Mesenchymal stem cell (in vitro differentiated cells and primary cell): ENCODE results near the gene COPA.

Source experiments
- DNase-seq: peaks from one replicate; pipeline ENCODE4 v3.0.0-alpha.2; 2013
- H2AFZ ChIP-seq: one replicate; pipeline ENCODE4 v1.6.1; 2013; ENCODE audit warnings: low read depth, mild to moderate bottlenecking, control low read depth, inconsistent platforms, low read length, moderate library complexity
- H2AK5ac ChIP-seq: 2 replicates; pipeline ENCODE4 v1.6.1; 2013; ENCODE audit warnings: low read length, moderate library complexity, mild to moderate bottlenecking, inconsistent platforms; ENCODE audit not compliant: severe bottlenecking
- H2BK120ac ChIP-seq: one replicate; pipeline ENCODE4 v1.6.1; 2013; ENCODE audit warnings: low read depth, mild to moderate bottlenecking, inconsistent platforms, low read length, moderate library complexity
- H2BK12ac ChIP-seq, 2 experiments: one replicate each; pipeline ENCODE4 v1.6.1; 2013; ENCODE audit warnings: inconsistent platforms in 2 of 2, low read length in 2 of 2, mild to moderate bottlenecking in 2 of 2, moderate library complexity in 2 of 2, control low read depth in 1 of 2
- H2BK15ac ChIP-seq: one replicate; pipeline ENCODE4 v1.6.1; 2013; ENCODE audit warnings: mild to moderate bottlenecking, low read depth, inconsistent platforms; ENCODE audit not compliant: poor library complexity, severe bottlenecking
- H2BK5ac ChIP-seq: 2 replicates; pipeline ENCODE4 v1.6.1; 2013; ENCODE audit warnings: low read depth, mild to moderate bottlenecking, low read length, control low read depth, inconsistent platforms; ENCODE audit not compliant: poor library complexity, severe bottlenecking
- H3K14ac ChIP-seq, 2 experiments: one replicate each; pipeline ENCODE4 v1.6.1; 2013; ENCODE audit warnings: inconsistent platforms in 2 of 2, low read length in 2 of 2, control low read depth in 1 of 2, mild to moderate bottlenecking in 1 of 2, moderate library complexity in 1 of 2
- H3K18ac ChIP-seq, 2 experiments: one replicate each; pipeline ENCODE4 v1.6.1; 2013; ENCODE audit warnings: inconsistent platforms in 2 of 2, low read length in 2 of 2, control low read depth in 1 of 2, low read depth in 1 of 2, mild to moderate bottlenecking in 1 of 2
- H3K23ac ChIP-seq, 2 experiments: one replicate each; pipeline ENCODE4 v1.6.1; 2013; ENCODE audit warnings: inconsistent platforms in 2 of 2, low read length in 2 of 2, mild to moderate bottlenecking in 2 of 2, moderate library complexity in 2 of 2, control low read depth in 1 of 2
- H3K27ac ChIP-seq: 2 replicates; pipeline ENCODE4 v1.5.1; 2013; ENCODE audit warnings: mild to moderate bottlenecking, moderate library complexity, low read length, control low read depth, inconsistent platforms; ENCODE audit not compliant: poor library complexity, severe bottlenecking
- H3K27me3 ChIP-seq, 2 experiments: 2 replicates each; pipeline versions ENCODE4 v1.6.1 to v1.7.0; 2013; ENCODE audit warnings: low read length in 2 of 2, mild to moderate bottlenecking in 2 of 2, moderate library complexity in 2 of 2, control low read depth in 1 of 2, inconsistent platforms in 1 of 2; ENCODE audit not compliant: control insufficient read depth in 1 of 2, insufficient read depth in 1 of 2
- H3K36me3 ChIP-seq, 2 experiments: 2 replicates each; pipeline versions ENCODE4 v1.6.1 to v1.7.0; 2013; ENCODE audit warnings: low read length in 2 of 2, control low read depth in 1 of 2, inconsistent platforms in 1 of 2, low read depth in 1 of 2, mild to moderate bottlenecking in 1 of 2; ENCODE audit not compliant: insufficient read depth in 2 of 2, control insufficient read depth in 1 of 2
- H3K4ac ChIP-seq, 2 experiments: one replicate each; pipeline ENCODE4 v1.6.1; 2013; ENCODE audit warnings: inconsistent platforms in 2 of 2, low read length in 2 of 2, mild to moderate bottlenecking in 2 of 2, moderate library complexity in 2 of 2, control low read depth in 1 of 2, low read depth in 1 of 2
- H3K4me1 ChIP-seq: 2 replicates; pipeline ENCODE4 v1.6.1; 2013; ENCODE audit warnings: low read depth, low read length, control low read depth; ENCODE audit not compliant: control insufficient read depth, insufficient read depth
- H3K4me2 ChIP-seq: 2 replicates; pipeline ENCODE4 v1.6.1; 2013; ENCODE audit warnings: low read length, mild to moderate bottlenecking, inconsistent platforms; ENCODE audit not compliant: poor library complexity, severe bottlenecking
- H3K4me3 ChIP-seq, 2 experiments: 2 replicates each; pipeline versions ENCODE4 v1.5.1 to v1.7.0; 2013; ENCODE audit warnings: low read length in 2 of 2, mild to moderate bottlenecking in 2 of 2, control low read depth in 1 of 2, low read depth in 1 of 2; ENCODE audit not compliant: insufficient read depth in 1 of 2
- H3K79me1 ChIP-seq: replicated peaks from 2 replicates; pipeline ENCODE4 v1.6.1; 2013; ENCODE audit warnings: mild to moderate bottlenecking, control low read depth, low read length, inconsistent platforms; ENCODE audit not compliant: poor library complexity, severe bottlenecking
- H3K9ac ChIP-seq: 2 replicates; pipeline ENCODE4 v1.7.0; 2013; ENCODE audit warnings: mild to moderate bottlenecking, low read length, moderate library complexity
- H3K9me3 ChIP-seq: 2 replicates; pipeline ENCODE4 v1.7.0; 2013; ENCODE audit warnings: mild to moderate bottlenecking, low read length; ENCODE audit not compliant: control insufficient read depth
- H4K8ac ChIP-seq: one replicate; pipeline ENCODE4 v1.6.1; 2013; ENCODE audit warnings: inconsistent platforms, mild to moderate bottlenecking, low read length, moderate library complexity
- H4K91ac ChIP-seq: one replicate; pipeline ENCODE4 v1.6.1; 2013; ENCODE audit warnings: mild to moderate bottlenecking, low read length, inconsistent platforms
- WGBS: methylation state at CpG from one replicate; pipeline ENCODE4 v1.1.7; 2013; ENCODE audit warnings: mixed read lengths; 5-methylcytosine and 5-hydroxymethylcytosine counted together

Gene COPA

DNA sequence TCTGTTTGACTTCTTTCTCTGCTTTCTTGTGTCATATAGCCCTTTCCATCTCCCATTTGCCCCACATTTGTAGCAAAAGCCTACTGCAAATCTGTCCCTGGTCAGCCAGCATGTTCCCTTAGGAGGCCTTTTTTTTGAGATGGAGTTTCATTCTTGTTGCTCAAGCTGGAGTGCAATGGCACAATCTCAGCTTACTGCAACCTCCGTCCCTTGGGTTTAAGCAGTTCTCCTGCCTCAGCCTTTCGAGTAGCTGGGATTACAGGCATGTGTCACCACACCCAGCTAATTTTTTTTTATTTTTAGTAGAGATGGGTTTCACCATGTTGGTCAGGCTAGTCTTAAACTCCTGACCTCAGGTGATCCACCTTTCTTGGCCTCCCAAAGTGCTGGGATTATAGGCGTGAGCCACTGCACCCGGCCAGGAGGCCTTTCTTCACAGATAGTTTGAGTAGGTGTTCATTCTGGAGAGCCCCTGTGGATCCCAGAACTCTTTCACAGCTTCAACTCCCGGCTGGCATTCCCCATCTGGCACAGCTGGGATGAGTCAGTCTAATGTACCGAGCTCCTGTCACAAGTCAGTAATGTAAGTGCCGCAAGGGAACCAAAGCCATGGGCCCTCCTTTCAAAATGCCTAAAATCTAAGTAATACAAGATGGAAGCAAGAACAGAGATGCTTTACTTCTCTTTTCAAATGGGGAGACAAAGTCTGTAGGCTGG is 14.4 kb upstream of the COPA start:
- Histone ChIP-seq H3K27me3 (no peaks in the 10 kb centered on the region), H3K9ac (no peak overlapping the region), H2AK5ac (no peak overlapping the region), H3K4ac (no peak overlapping the region), H3K79me1 (peaks cover 5% of the 10 kb centered on the region), H3K27ac (no peak overlapping the region), H3K23ac (no peak overlapping the region), H2BK15ac (no peak overlapping the region), H4K8ac (no peak overlapping the region), H3K18ac (no peak overlapping the region), H2BK12ac (no peak overlapping the region), H3K9me3 (no peaks in the 10 kb centered on the region), H3K4me1 (peaks cover 1% of the 10 kb centered on the region), H2BK5ac (no peak overlapping the region), H3K4me2 (no peak overlapping the region), H4K91ac (no peak overlapping the region), H3K36me3 (peaks cover 67 to 86% of the 10 kb centered on the region in 2 experiments), H3K4me3 (no peak overlapping the region), H3K14ac (no peak overlapping the region), H2AFZ (no peak overlapping the region), H2BK120ac (no peak overlapping the region)
- 83% methylated on average over 6 of the region's 7 CpGs for WGBS
- DNase-seq, result no peak

GRCh38 chr1:160354388-160354985 is 11.4 kb upstream of the COPA start:
- Histone ChIP-seq H3K14ac (no peak overlapping the region), H3K4me1 (no peaks in the 10 kb centered on the region), H4K8ac (no peak overlapping the region), H3K18ac (no peak overlapping the region), H2BK5ac (no peak overlapping the region), H3K36me3 (peaks cover 69 to 94% of the 10 kb centered on the region in 2 experiments), H2BK15ac (no peak overlapping the region), H3K27ac (no peak overlapping the region), H3K79me1 (peaks cover 17% of the 10 kb centered on the region), H3K27me3 (no peaks in the 10 kb centered on the region), H3K4me3 (no peak overlapping the region), H2BK12ac (no peak overlapping the region), H3K9me3 (no peaks in the 10 kb centered on the region), H3K4ac (no peak overlapping the region), H3K23ac (no peak overlapping the region), H2AK5ac (no peak overlapping the region), H3K4me2 (no peak overlapping the region), H4K91ac (no peak overlapping the region), H3K9ac (no peak overlapping the region), H2AFZ (no peak overlapping the region), H2BK120ac (no peak overlapping the region)
- DNase-seq, result peak; percentile 44
- 95% methylated on average over 5 of the region's 5 CpGs for WGBS

GRCh38 chr1:160353223-160353622 is 10.2 kb upstream of the COPA start:
- H2BK12ac ChIP-seq, result no peak overlapping the region
- DNase-seq, result peak; percentile 31
- H4K8ac ChIP-seq, result no peak overlapping the region
- no peak overlapping the region for H2AK5ac ChIP-seq
- H3K36me3 ChIP-seq, result peaks cover 74 to 98% of the 10 kb centered on the region in 2 experiments
- no peaks in the 10 kb centered on the region for H3K27me3 ChIP-seq
- WGBS, result 90% methylated on average over 2 of the region's 2 CpGs
- H3K4ac ChIP-seq, result no peak overlapping the region
- H3K9me3 ChIP-seq, result no peaks in the 10 kb centered on the region
- no peak overlapping the region for H3K27ac ChIP-seq
- H3K18ac ChIP-seq, result no peak overlapping the region
- H3K23ac ChIP-seq, result no peak overlapping the region
- no peak overlapping the region for H3K4me3 ChIP-seq
- no peak overlapping the region for H4K91ac ChIP-seq
- H3K9ac ChIP-seq, result no peak overlapping the region
- no peak overlapping the region for H2AFZ ChIP-seq
- H3K14ac ChIP-seq, result no peak overlapping the region
- no peaks in the 10 kb centered on the region for H3K4me1 ChIP-seq
- no peak overlapping the region for H2BK15ac ChIP-seq
- no peak overlapping the region for H3K4me2 ChIP-seq
- H2BK120ac ChIP-seq, result no peak overlapping the region
- H3K79me1 ChIP-seq, result peaks cover 25% of the 10 kb centered on the region
- H2BK5ac ChIP-seq, result no peak overlapping the region

DNA sequence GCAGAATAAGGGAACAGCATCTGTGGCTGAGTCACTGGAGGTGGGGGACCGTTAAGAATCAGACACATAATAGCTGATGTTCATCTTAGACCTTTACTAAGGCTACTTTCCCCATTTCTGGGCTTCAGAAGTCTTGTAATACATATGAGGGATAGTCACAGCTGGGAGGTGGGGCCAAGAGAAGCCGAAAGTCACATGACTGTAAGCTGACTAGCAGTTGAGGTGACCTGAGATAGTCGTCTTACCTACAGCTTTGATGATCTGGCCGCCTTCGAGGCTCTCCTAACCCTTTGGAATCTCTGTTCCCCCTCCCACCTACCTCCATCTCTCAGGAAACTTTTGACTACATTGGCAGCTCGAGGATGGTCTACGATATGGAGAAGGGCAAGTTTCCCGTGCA is 9.5 kb upstream of the COPA start:
- 94% methylated on average over 5 of the region's 8 CpGs for WGBS
- Histone ChIP-seq H3K36me3 (peaks cover 69 to 97% of the 10 kb centered on the region in 2 experiments), H4K91ac (no peak overlapping the region), H2AFZ (no peak overlapping the region), H2AK5ac (no peak overlapping the region), H2BK15ac (no peak overlapping the region), H3K9ac (no peak overlapping the region), H3K4me3 (no peak overlapping the region), H3K14ac (no peak overlapping the region), H2BK120ac (no peak overlapping the region), H3K4me1 (no peaks in the 10 kb centered on the region), H3K4me2 (no peak overlapping the region), H3K18ac (no peak overlapping the region), H3K79me1 (peaks cover 28% of the 10 kb centered on the region), H3K27ac (no peak overlapping the region), H3K23ac (no peak overlapping the region), H3K27me3 (no peaks in the 10 kb centered on the region), H2BK5ac (no peak overlapping the region), H2BK12ac (no peak overlapping the region), H3K4ac (no peak overlapping the region), H3K9me3 (no peaks in the 10 kb centered on the region), H4K8ac (no peak overlapping the region)
- DNase-seq, result no peak
